ENCODE measurements around the gene DIPK1B. TPM values are rescaled to one million over a fixed set of nuclear protein-coding genes. Genes with fewer than 3 reads are reported as not detected.

The DIPK1B gene
- total and polyA plus RNA-seq, 2 donors (not counting 3 experiments of a cell fraction or from before 2014, with no cell fraction given) = 253 to 441 TPM

GRCh38 chr9:136743639-136744211 lies 31.4 kb downstream of the DIPK1B start:
- dilution Hi-C loops (cut with MboI; ENCODE audit: extremely low pct_ligation_motif_present, low sequenced_read_pairs) (no loop called here), intact Hi-C loops (cut with micrococcal nuclease) (no loop called here)
- Histone ChIP-seq H3K9me3 (replicated peaks; ENCODE audit: control insufficient read depth, insufficient read depth, low read length) (no peaks in the 10 kb centered on the region), H3K79me2 (ENCODE audit: control insufficient read depth, insufficient read depth, low read length) (no peaks in the 10 kb centered on the region), H3K36me3 (ENCODE audit: control insufficient read depth in 2 of 2, extremely low read depth in 1 of 2, insufficient read depth in 2 of 2, low read length in 2 of 2) (no peaks in the 10 kb centered on the region), H3K9me1 (replicated peaks; ENCODE audit: control insufficient read depth, extremely low read depth, insufficient read depth, low read length) (no peaks in the 10 kb centered on the region), H3K4me2 (ENCODE audit: insufficient read depth, low read length) (no peak overlapping the region), H3K27ac (ENCODE audit: insufficient read depth, low read depth, low read length) (no peak overlapping the region), H3K9ac (replicated peaks; ENCODE audit: extremely low read depth, insufficient read depth, low read length) (no peak overlapping the region), H3K4me3 (replicated peaks in 1 of 3; ENCODE audit: insufficient read depth in 1 of 3, low read depth in 1 of 3, low read length in 3 of 3) (no peak overlapping the region), H3K27me3 (ENCODE audit: control insufficient read depth in 2 of 2, insufficient read depth in 2 of 2, low read length in 2 of 2) (peaks cover 0 to 5% of the 10 kb centered on the region in 2 experiments), H3K4me1 (ENCODE audit: control insufficient read depth, extremely low read depth, insufficient read depth, low read length) (no peaks in the 10 kb centered on the region), H2AFZ (ENCODE audit: low read depth, low read length) (no peak overlapping the region), H4K20me1 (replicated peaks; ENCODE audit: control insufficient read depth, extremely low read depth, insufficient read depth, low read length) (no peaks in the 10 kb centered on the region)
- FAIRE-seq (no peak), DNase-seq (ENCODE audit: low read depth, low spot score) (no peak)
- POLR2A ChIA-PET = interaction anchor here (1.0 kb wide), 1 partner anchor 16 kb away, joined by 3 read pairs; no protein-coding TSS in a partner anchor
- no TSS peak for BruUV-seq (replicated peaks)
- TF ChIP-seq EZH2 (IDR thresholded peaks at IDR 0.05; ENCODE audit: borderline replicate concordance, low read depth, low read length, severe bottlenecking) = no peak
- no peak for TF ChIP-seq POLR2AphosphoS5 (IDR thresholded peaks at IDR 0.05; ENCODE audit: insufficient read depth, low read depth, low read length)
- TF ChIP-seq FOS (IDR thresholded peaks at IDR 0.05; ENCODE audit: borderline replicate concordance, insufficient read depth, low read length) = no peak
- TF ChIP-seq JUN (IDR thresholded peaks at IDR 0.05; ENCODE audit: borderline replicate concordance, insufficient read depth, insufficient read length, low read depth) = no peak
- no peak for TF ChIP-seq GATA2 (IDR thresholded peaks at IDR 0.05; ENCODE audit: insufficient read depth, insufficient read length, low read depth, low read length)
- no peak for TF ChIP-seq POLR2A (IDR thresholded peaks at IDR 0.05; ENCODE audit: low read depth, low read length)
- no peak for TF ChIP-seq MYC (IDR thresholded peaks at IDR 0.05; ENCODE audit: low read depth, low read length)
- TF ChIP-seq, protein P1, sequence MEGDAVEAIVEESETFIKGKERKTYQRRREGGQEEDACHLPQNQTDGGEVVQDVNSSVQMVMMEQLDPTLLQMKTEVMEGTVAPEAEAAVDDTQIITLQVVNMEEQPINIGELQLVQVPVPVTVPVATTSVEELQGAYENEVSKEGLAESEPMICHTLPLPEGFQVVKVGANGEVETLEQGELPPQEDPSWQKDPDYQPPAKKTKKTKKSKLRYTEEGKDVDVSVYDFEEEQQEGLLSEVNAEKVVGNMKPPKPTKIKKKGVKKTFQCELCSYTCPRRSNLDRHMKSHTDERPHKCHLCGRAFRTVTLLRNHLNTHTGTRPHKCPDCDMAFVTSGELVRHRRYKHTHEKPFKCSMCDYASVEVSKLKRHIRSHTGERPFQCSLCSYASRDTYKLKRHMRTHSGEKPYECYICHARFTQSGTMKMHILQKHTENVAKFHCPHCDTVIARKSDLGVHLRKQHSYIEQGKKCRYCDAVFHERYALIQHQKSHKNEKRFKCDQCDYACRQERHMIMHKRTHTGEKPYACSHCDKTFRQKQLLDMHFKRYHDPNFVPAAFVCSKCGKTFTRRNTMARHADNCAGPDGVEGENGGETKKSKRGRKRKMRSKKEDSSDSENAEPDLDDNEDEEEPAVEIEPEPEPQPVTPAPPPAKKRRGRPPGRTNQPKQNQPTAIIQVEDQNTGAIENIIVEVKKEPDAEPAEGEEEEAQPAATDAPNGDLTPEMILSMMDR (IDR thresholded peaks at IDR 0.05; ENCODE audit: extremely low read depth in 1 of 2, insufficient read depth in 1 of 2, low read depth in 1 of 2, low read length in 2 of 2) = no peak
- no peak for TF ChIP-seq MAX (IDR thresholded peaks at IDR 0.05; ENCODE audit: insufficient read depth, insufficient read length)
- CTCF ChIA-PET = interaction anchor here (1.0 to 6.0 kb wide), 3 partner anchors 14 to 57 kb away, joined by 3 to 31 read pairs (median 5); no protein-coding TSS in a partner anchor
